HFF-Myc (cell line): Measurements from ENCODE around the gene KIF2A.

Experiments
- DNase-seq: peaks from one replicate; pipeline ENCODE4 v3.0.0-alpha.2; 2011; ENCODE audit warnings: low read depth; ENCODE audit errors: extremely low read depth
- H3K4me3 ChIP-seq: replicated peaks from 2 replicates; pipeline ENCODE4 v1.5.1; 2011; ENCODE audit warnings: low read depth, mild to moderate bottlenecking, control low read depth, low read length
- TF ChIP-seq, protein P1 (sequence below): IDR thresholded peaks from 2 replicates; pipeline ENCODE4 v1.5.1; 2012; ENCODE audit warnings: mild to moderate bottlenecking, low read depth, low read length, control low read depth; ENCODE audit errors: missing control alignments

Gene KIF2A

GRCh38 chr5:62341783-62342475, 35.9 kb downstream of the KIF2A start:
- no peak overlapping the region for H3K4me3 ChIP-seq
- TF ChIP-seq, protein P1, sequence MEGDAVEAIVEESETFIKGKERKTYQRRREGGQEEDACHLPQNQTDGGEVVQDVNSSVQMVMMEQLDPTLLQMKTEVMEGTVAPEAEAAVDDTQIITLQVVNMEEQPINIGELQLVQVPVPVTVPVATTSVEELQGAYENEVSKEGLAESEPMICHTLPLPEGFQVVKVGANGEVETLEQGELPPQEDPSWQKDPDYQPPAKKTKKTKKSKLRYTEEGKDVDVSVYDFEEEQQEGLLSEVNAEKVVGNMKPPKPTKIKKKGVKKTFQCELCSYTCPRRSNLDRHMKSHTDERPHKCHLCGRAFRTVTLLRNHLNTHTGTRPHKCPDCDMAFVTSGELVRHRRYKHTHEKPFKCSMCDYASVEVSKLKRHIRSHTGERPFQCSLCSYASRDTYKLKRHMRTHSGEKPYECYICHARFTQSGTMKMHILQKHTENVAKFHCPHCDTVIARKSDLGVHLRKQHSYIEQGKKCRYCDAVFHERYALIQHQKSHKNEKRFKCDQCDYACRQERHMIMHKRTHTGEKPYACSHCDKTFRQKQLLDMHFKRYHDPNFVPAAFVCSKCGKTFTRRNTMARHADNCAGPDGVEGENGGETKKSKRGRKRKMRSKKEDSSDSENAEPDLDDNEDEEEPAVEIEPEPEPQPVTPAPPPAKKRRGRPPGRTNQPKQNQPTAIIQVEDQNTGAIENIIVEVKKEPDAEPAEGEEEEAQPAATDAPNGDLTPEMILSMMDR = no peak
- DNase-seq = no peak

- DNase-seq = no peak
These were observed 36.5 kb downstream of the KIF2A start for GRCh38 chr5:62342476-62342837.

GRCh38 chr5:62343428-62343827, 37.4 kb downstream of the KIF2A start:
- TF ChIP-seq, protein P1 = no peak
- H3K4me3 ChIP-seq = no peak overlapping the region
- no peak for DNase-seq

More at GRCh38 chr5:62342476-62342837, 36.5 kb downstream of the KIF2A start:
- no peak overlapping the region for H3K4me3 ChIP-seq
- TF ChIP-seq, protein P1 = no peak

- TF ChIP-seq, protein P1 = no peak
- no peak overlapping the region for H3K4me3 ChIP-seq
- DNase-seq = no peak
These were observed 40.7 kb downstream of the KIF2A start for GRCh38 chr5:62346748-62347147.

DNA sequence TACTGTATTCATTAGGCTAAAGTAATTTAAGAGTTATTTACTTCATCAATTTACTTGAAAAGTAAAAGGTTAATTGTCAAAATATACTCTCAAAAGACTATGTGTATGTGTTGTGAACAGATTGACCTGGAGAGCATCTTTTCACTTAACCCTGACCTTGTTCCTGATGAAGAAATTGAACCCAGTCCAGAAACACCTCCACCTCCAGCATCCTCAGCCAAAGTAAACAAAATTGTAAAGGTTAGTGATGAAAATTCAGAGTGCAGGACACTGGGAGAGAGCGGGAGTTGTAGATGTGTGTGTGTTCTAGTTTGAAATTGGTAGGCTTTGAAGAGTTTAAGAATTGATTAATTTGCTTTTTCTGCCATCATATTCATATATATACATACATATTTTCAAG, 41.9 kb downstream of the KIF2A start:
- DNase-seq = no peak
- no peak overlapping the region for H3K4me3 ChIP-seq
- TF ChIP-seq, protein P1 = no peak

GRCh38 chr5:62348723-62349481, 42.9 kb downstream of the KIF2A start:
- TF ChIP-seq, protein P1 = no peak
- no peak overlapping the region for H3K4me3 ChIP-seq
- no peak for DNase-seq
